PC-9 (cell line): Measurements from ENCODE around the gene ZNF608. TPM values are rescaled to one million over a fixed set of nuclear protein-coding genes. Genes with fewer than 3 reads are reported as not detected.

Source experiments
- BruUV-seq: library from RNA; stranded (reverse); fragments of 400-500 nt; replicated peaks from 2 replicates; lab custom pipeline; 2021; lab: Mats Ljungman, UMichigan
- CTCF ChIA-PET: fragments of 300-600 bp; sonication (Branson Sonifier 250); formaldehyde crosslinking; loops from one replicate; lab custom pipeline; 2022; ENCODE audit warnings: antibody characterized with exemption; lab: Charles Lee
- POLR2A ChIA-PET: fragments of 300-600 bp; sonication (Branson Sonifier 250); formaldehyde crosslinking; loops from one replicate; lab custom pipeline; 2022; ENCODE audit warnings: antibody characterized with exemption; ENCODE audit not compliant: unreplicated experiment; lab: Charles Lee
- DNase-seq, 2 experiments: peaks; one replicate each; pipeline versions ENCODE4 v3.0.0 to v3.0.0-alpha.2; 2015 to 2022; ENCODE audit warnings: mixed read lengths in 1 of 2
- H2AFZ ChIP-seq: fragments of 200-600 bp; sonication (generic); 2 replicates; pipeline ENCODE4 v1.8.1; 2017; ENCODE audit warnings: antibody characterized with exemption
- H3F3A ChIP-seq: fragments of 200-600 bp; sonication (generic); 2 replicates; pipeline ENCODE4 v1.8.1; 2017; ENCODE audit warnings: antibody characterized with exemption, mild to moderate bottlenecking, low read depth; ENCODE audit not compliant: insufficient read depth
- H3K27ac ChIP-seq: fragments of 200-600 bp; sonication (generic); 2 replicates; pipeline ENCODE4 v1.6.1; 2016; ENCODE audit warnings: mixed run types
- H3K27me3 ChIP-seq: fragments of 200-600 bp; sonication (generic); 2 replicates; pipeline ENCODE4 v1.6.1; 2016; ENCODE audit warnings: low read depth, mixed run types; ENCODE audit not compliant: insufficient read depth
- H3K36me3 ChIP-seq: fragments of 200-600 bp; sonication (generic); 2 replicates; pipeline ENCODE4 v1.6.1; 2016; ENCODE audit warnings: low read depth, mixed run types
- H3K4me1 ChIP-seq: fragments of 200-600 bp; sonication (generic); replicated peaks from 2 replicates; pipeline ENCODE4 v1.6.1; 2016; ENCODE audit warnings: mixed run types; ENCODE audit not compliant: insufficient read depth
- H3K4me2 ChIP-seq: fragments of 200-600 bp; sonication (generic); 2 replicates; pipeline ENCODE4 v1.6.1; 2017; ENCODE audit warnings: mixed run types
- H3K4me3 ChIP-seq: fragments of 200-600 bp; sonication (generic); 2 replicates; pipeline ENCODE4 v1.6.1; 2016; ENCODE audit warnings: mixed run types
- H3K79me2 ChIP-seq: fragments of 200-600 bp; sonication (generic); 2 replicates; pipeline ENCODE4 v1.6.1; 2017; ENCODE audit warnings: low read depth, mixed run types
- H3K9me2 ChIP-seq: fragments of 200-600 bp; sonication (generic); 2 replicates; pipeline ENCODE4 v1.8.1; 2017; ENCODE audit warnings: mild to moderate bottlenecking; ENCODE audit not compliant: insufficient read depth
- H3K9me3 ChIP-seq: fragments of 200-600 bp; sonication (generic); 2 replicates; pipeline ENCODE4 v1.8.1; 2016; ENCODE audit warnings: low read depth; ENCODE audit not compliant: insufficient read depth
- H4K20me1 ChIP-seq: fragments of 200-600 bp; sonication (generic); 2 replicates; pipeline ENCODE4 v1.8.1; 2017; ENCODE audit not compliant: insufficient read depth
- CTCF ChIP-seq: fragments of 200-600 bp; sonication (generic); conservative IDR thresholded peaks from 2 replicates; pipeline ENCODE4 v1.6.1; 2017; ENCODE audit warnings: mixed run types, antibody characterized with exemption, mild to moderate bottlenecking, moderate library complexity
- EZH2 ChIP-seq: fragments of 200-600 bp; sonication (generic); IDR thresholded peaks from 2 replicates; pipeline ENCODE4 v1.8.0; 2017; ENCODE audit warnings: antibody characterized with exemption, low read depth
- intact Hi-C: fragments of 100-400 bp; cut with micrococcal nuclease; formaldehyde crosslinking; loops from one replicate; pipeline ENCODE4 v1.10.0; 2022; ENCODE audit not compliant: unreplicated experiment
- total RNA-seq: library from RNA; stranded (reverse); gene quantifications from 2 replicates; pipeline ENCODE4 v1.2.3, GENCODE V29; 2021

ZNF608 gene
- total RNA-seq, 1 experiment from 2014 or later: 5.5 TPM

- no peak for DNase-seq
- no TSS peak for BruUV-seq
- CTCF ChIA-PET: no interaction called here
- Histone ChIP-seq H3K4me3 (no peak overlapping the region), H3K9me3 (no peaks in the 10 kb centered on the region), H3F3A (no peaks in the 10 kb centered on the region), H2AFZ (no peak overlapping the region), H3K9me2 (no peaks in the 10 kb centered on the region), H3K79me2 (no peaks in the 10 kb centered on the region), H3K27me3 (no peaks in the 10 kb centered on the region), H3K27ac (no peak overlapping the region), H3K4me1 (no peaks in the 10 kb centered on the region), H3K4me2 (no peak overlapping the region), H3K36me3 (no peaks in the 10 kb centered on the region), H4K20me1 (no peaks in the 10 kb centered on the region)
- POLR2A ChIA-PET: no interaction called here
- intact Hi-C loops: no loop called here
- TF ChIP-seq CTCF: no peak
- no peak for TF ChIP-seq EZH2
Observed at GRCh38 chr5:124714910-124715309, 31.5 kb downstream of the ZNF608 start.

- Histone ChIP-seq H3K79me2 (no peaks in the 10 kb centered on the region), H3K4me3 (no peak overlapping the region), H3K27me3 (no peaks in the 10 kb centered on the region), H3F3A (no peaks in the 10 kb centered on the region), H4K20me1 (no peaks in the 10 kb centered on the region), H3K9me3 (no peaks in the 10 kb centered on the region), H3K36me3 (no peaks in the 10 kb centered on the region), H2AFZ (no peak overlapping the region; the same call in 1 of the 2 replicates), H3K27ac (no peak overlapping the region), H3K4me1 (no peaks in the 10 kb centered on the region), H3K9me2 (no peaks in the 10 kb centered on the region), H3K4me2 (no peak overlapping the region)
- no TSS peak for BruUV-seq
- POLR2A ChIA-PET: no interaction called here
- CTCF ChIA-PET: no interaction called here
- no peak for DNase-seq
- intact Hi-C loops: no loop called here
- no peak for TF ChIP-seq EZH2
- TF ChIP-seq CTCF: no peak
Observed at GRCh38 chr5:124713595-124713994, 32.8 kb downstream of the ZNF608 start.

GRCh38 chr5:124712731-124713305, 33.6 kb downstream of the ZNF608 start:
- no peaks in the 10 kb centered on the region for H4K20me1 ChIP-seq
- H3K9me2 ChIP-seq: no peaks in the 10 kb centered on the region
- H3K4me1 ChIP-seq: no peaks in the 10 kb centered on the region
- no peak overlapping the region for H3K4me2 ChIP-seq
- no peaks in the 10 kb centered on the region for H3F3A ChIP-seq
- CTCF ChIA-PET: no interaction called here
- DNase-seq: no peak
- no peaks in the 10 kb centered on the region for H3K9me3 ChIP-seq
- no peaks in the 10 kb centered on the region for H3K36me3 ChIP-seq
- no peak overlapping the region for H3K4me3 ChIP-seq
- no peak overlapping the region for H2AFZ ChIP-seq
- POLR2A ChIA-PET: no interaction called here
- no peak overlapping the region for H3K27ac ChIP-seq
- no TSS peak for BruUV-seq
- no peaks in the 10 kb centered on the region for H3K27me3 ChIP-seq
- TF ChIP-seq EZH2 (no peak), CTCF (no peak)
- no peaks in the 10 kb centered on the region for H3K79me2 ChIP-seq
- intact Hi-C loops: no loop called here
